Measurements from ENCODE around the gene PTTG2. TPM values are rescaled to one million over a fixed set of nuclear protein-coding genes. Genes with fewer than 3 reads are reported as not detected.

The PTTG2 gene
- total and polyA plus RNA-seq, 2 of the 13 experiments (the other 11 are each of a cell fraction or from before 2014, with no cell fraction given): not detected

DNA sequence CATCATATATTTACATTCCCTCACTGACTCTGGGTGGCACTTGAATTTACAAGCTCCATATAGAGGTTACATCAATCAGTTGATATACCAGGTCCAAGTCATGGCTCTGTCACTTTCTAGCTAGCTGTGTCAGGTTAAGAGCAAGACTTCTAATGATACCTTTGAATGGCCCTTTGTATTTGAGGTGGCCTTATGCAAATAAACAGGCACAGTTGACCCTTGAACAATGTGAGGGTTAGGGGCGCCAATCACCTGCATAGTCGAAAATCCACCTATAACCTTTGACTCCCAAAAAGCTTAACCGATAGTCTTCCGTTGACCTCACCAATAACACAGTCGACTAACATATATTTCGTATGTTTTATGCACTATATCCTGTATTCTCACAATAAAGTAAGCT lies 1.3 kb upstream of the PTTG2 start (continued):
- TF ChIP-seq, protein P1, sequence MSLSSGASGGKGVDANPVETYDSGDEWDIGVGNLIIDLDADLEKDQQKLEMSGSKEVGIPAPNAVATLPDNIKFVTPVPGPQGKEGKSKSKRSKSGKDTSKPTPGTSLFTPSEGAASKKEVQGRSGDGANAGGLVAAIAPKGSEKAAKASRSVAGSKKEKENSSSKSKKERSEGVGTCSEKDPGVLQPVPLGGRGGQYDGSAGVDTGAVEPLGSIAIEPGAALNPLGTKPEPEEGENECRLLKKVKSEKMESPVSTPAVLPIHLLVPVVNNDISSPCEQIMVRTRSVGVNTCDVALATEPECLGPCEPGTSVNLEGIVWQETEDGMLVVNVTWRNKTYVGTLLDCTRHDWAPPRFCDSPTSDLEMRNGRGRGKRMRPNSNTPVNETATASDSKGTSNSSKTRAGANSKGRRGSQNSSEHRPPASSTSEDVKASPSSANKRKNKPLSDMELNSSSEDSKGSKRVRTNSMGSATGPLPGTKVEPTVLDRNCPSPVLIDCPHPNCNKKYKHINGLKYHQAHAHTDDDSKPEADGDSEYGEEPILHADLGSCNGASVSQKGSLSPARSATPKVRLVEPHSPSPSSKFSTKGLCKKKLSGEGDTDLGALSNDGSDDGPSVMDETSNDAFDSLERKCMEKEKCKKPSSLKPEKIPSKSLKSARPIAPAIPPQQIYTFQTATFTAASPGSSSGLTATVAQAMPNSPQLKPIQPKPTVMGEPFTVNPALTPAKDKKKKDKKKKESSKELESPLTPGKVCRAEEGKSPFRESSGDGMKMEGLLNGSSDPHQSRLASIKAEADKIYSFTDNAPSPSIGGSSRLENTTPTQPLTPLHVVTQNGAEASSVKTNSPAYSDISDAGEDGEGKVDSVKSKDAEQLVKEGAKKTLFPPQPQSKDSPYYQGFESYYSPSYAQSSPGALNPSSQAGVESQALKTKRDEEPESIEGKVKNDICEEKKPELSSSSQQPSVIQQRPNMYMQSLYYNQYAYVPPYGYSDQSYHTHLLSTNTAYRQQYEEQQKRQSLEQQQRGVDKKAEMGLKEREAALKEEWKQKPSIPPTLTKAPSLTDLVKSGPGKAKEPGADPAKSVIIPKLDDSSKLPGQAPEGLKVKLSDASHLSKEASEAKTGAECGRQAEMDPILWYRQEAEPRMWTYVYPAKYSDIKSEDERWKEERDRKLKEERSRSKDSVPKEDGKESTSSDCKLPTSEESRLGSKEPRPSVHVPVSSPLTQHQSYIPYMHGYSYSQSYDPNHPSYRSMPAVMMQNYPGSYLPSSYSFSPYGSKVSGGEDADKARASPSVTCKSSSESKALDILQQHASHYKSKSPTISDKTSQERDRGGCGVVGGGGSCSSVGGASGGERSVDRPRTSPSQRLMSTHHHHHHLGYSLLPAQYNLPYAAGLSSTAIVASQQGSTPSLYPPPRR (CRISPR knock-in tag; IDR thresholded peaks at IDR 0.05; ENCODE audit: borderline replicate concordance): peak; percentile 86
- TF ChIP-seq NFYB (CRISPR knock-in tag; IDR thresholded peaks at IDR 0.05) (0 out of 2 replicates have a peak, but pooled peaks have one; percentile 20), ZEB1 (IDR thresholded peaks at IDR 0.05; ENCODE audit: insufficient replicate concordance, low read depth) (peak; percentile 60), SSRP1 (CRISPR knock-in tag; IDR thresholded peaks at IDR 0.05) (no peak), HNF4G (IDR thresholded peaks at IDR 0.05; ENCODE audit: borderline replicate concordance, low read depth, low read length) (peak; percentile 70; the same call in 1 of the 2 replicates), HNF4G (CRISPR knock-in tag; IDR thresholded peaks at IDR 0.05; ENCODE audit: borderline replicate concordance, low read depth) (no peak), NFIC (IDR thresholded peaks at IDR 0.05; ENCODE audit: low read length) (0 out of 2 replicates have a peak, but pooled peaks have one; percentile 47), FOXA1 (IDR thresholded peaks at IDR 0.05) (no peak), FOXA1 (CRISPR knock-in tag; IDR thresholded peaks at IDR 0.05) (0 out of 2 replicates have a peak, but pooled peaks have one; percentile 36), CREM (IDR thresholded peaks at IDR 0.05) (peak; percentile 46; the same call in 1 of the 2 replicates), CREM (CRISPR knock-in tag; IDR thresholded peaks at IDR 0.05) (no peak), NCOA2 (CRISPR knock-in tag; IDR thresholded peaks at IDR 0.05) (peak; percentile 65), ZFP36L2 (CRISPR knock-in tag; IDR thresholded peaks at IDR 0.05) (no peak), ZNF317 (CRISPR knock-in tag; IDR thresholded peaks at IDR 0.05) (peak; percentile 67; the same call in 1 of the 2 replicates), KLF11 (CRISPR knock-in tag; IDR thresholded peaks at IDR 0.05) (no peak), ZNF792 (CRISPR knock-in tag; IDR thresholded peaks at IDR 0.05) (no peak), TEAD3 (CRISPR knock-in tag; optimal IDR thresholded peaks at IDR 0.05; ENCODE audit: borderline replicate concordance) (peak; percentile 46), BCL6 (CRISPR knock-in tag; IDR thresholded peaks at IDR 0.05) (peak; percentile 55), RFX3 (CRISPR knock-in tag; IDR thresholded peaks at IDR 0.05) (no peak), SAP130 (CRISPR knock-in tag; IDR thresholded peaks at IDR 0.05; ENCODE audit: low read depth) (peak; percentile 44; the same call in 1 of the 2 replicates), ZNF333 (CRISPR knock-in tag; IDR thresholded peaks at IDR 0.05; ENCODE audit: borderline replicate concordance) (no peak)
- TF ChIP-seq, protein P2, sequence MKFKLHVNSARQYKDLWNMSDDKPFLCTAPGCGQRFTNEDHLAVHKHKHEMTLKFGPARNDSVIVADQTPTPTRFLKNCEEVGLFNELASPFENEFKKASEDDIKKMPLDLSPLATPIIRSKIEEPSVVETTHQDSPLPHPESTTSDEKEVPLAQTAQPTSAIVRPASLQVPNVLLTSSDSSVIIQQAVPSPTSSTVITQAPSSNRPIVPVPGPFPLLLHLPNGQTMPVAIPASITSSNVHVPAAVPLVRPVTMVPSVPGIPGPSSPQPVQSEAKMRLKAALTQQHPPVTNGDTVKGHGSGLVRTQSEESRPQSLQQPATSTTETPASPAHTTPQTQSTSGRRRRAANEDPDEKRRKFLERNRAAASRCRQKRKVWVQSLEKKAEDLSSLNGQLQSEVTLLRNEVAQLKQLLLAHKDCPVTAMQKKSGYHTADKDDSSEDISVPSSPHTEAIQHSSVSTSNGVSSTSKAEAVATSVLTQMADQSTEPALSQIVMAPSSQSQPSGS (CRISPR knock-in tag; IDR thresholded peaks at IDR 0.05): no peak
- TF ChIP-seq, protein P3, sequence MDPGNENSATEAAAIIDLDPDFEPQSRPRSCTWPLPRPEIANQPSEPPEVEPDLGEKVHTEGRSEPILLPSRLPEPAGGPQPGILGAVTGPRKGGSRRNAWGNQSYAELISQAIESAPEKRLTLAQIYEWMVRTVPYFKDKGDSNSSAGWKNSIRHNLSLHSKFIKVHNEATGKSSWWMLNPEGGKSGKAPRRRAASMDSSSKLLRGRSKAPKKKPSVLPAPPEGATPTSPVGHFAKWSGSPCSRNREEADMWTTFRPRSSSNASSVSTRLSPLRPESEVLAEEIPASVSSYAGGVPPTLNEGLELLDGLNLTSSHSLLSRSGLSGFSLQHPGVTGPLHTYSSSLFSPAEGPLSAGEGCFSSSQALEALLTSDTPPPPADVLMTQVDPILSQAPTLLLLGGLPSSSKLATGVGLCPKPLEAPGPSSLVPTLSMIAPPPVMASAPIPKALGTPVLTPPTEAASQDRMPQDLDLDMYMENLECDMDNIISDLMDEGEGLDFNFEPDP (CRISPR knock-in tag; conservative IDR thresholded peaks at IDR 0.05): no peak
- TF ChIP-seq, protein P4, sequence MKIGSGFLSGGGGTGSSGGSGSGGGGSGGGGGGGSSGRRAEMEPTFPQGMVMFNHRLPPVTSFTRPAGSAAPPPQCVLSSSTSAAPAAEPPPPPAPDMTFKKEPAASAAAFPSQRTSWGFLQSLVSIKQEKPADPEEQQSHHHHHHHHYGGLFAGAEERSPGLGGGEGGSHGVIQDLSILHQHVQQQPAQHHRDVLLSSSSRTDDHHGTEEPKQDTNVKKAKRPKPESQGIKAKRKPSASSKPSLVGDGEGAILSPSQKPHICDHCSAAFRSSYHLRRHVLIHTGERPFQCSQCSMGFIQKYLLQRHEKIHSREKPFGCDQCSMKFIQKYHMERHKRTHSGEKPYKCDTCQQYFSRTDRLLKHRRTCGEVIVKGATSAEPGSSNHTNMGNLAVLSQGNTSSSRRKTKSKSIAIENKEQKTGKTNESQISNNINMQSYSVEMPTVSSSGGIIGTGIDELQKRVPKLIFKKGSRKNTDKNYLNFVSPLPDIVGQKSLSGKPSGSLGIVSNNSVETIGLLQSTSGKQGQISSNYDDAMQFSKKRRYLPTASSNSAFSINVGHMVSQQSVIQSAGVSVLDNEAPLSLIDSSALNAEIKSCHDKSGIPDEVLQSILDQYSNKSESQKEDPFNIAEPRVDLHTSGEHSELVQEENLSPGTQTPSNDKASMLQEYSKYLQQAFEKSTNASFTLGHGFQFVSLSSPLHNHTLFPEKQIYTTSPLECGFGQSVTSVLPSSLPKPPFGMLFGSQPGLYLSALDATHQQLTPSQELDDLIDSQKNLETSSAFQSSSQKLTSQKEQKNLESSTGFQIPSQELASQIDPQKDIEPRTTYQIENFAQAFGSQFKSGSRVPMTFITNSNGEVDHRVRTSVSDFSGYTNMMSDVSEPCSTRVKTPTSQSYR (CRISPR knock-in tag; IDR thresholded peaks at IDR 0.05; ENCODE audit: borderline replicate concordance): no peak

Measured in HepG2 (cell line).